T follicular helper cell (primary cell): Measurements from ENCODE around the gene CROCC.
"Not testable (repeated sequence)": the region's sequence is repeated elsewhere in the genome, so short reads cannot be mapped to it uniquely, and the experiment has no call there.

Experiments
- DNase-seq: peaks from one replicate; pipeline ENCODE4 v3.0.0-alpha.2; 2020; ENCODE audit warnings: low read depth
- total RNA-seq, 2 experiments: gene quantifications; one replicate each; lab custom pipeline; 2026; lab: John Stamatoyannopoulos, UW

CROCC gene, protein sequence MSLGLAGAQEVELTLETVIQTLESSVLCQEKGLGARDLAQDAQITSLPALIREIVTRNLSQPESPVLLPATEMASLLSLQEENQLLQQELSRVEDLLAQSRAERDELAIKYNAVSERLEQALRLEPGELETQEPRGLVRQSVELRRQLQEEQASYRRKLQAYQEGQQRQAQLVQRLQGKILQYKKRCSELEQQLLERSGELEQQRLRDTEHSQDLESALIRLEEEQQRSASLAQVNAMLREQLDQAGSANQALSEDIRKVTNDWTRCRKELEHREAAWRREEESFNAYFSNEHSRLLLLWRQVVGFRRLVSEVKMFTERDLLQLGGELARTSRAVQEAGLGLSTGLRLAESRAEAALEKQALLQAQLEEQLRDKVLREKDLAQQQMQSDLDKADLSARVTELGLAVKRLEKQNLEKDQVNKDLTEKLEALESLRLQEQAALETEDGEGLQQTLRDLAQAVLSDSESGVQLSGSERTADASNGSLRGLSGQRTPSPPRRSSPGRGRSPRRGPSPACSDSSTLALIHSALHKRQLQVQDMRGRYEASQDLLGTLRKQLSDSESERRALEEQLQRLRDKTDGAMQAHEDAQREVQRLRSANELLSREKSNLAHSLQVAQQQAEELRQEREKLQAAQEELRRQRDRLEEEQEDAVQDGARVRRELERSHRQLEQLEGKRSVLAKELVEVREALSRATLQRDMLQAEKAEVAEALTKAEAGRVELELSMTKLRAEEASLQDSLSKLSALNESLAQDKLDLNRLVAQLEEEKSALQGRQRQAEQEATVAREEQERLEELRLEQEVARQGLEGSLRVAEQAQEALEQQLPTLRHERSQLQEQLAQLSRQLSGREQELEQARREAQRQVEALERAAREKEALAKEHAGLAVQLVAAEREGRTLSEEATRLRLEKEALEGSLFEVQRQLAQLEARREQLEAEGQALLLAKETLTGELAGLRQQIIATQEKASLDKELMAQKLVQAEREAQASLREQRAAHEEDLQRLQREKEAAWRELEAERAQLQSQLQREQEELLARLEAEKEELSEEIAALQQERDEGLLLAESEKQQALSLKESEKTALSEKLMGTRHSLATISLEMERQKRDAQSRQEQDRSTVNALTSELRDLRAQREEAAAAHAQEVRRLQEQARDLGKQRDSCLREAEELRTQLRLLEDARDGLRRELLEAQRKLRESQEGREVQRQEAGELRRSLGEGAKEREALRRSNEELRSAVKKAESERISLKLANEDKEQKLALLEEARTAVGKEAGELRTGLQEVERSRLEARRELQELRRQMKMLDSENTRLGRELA (N-terminal part only)
- 27.5 to 113 reads per million in 2 experiments for total RNA-seq

DNA sequence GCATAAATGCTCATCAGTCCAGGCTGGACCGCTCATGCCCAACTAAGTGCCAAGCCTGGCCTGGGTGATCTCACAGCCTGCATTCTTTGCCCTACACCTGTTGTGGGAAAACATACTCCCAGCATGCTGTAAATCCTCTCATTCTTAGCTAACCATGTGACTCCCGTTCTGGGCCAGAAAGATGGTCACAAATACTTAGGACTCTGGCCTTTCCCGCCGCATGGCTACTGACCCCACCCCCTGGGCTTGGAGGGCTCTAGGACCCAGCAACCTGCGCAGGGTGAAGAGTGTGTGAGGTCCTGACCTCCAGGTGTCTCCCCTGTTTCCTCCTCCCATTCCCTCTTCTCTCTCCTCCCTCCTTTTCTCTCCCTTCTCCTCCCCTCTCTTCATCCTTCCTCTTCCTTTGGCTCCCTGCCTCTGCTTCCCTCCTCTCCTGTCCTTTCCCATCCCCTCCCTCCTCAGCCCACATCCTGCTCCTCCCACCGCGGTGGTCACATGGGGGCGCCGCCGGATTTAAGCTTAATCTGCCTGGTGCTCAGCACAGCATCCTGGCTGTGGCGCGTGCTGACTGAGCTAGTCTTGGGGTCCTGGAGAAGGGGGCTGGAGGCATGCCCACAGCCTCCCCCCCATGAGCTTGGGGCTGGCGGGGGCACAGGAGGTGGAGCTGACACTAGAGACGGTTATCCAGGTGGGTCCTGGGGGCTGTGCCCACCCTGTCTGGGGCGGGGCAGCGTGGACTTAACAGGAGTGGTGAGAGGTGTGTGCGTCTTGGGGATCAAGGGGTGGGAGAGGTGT lies at the start of gene CROCC:
TSS of gene CROCC (plus strand) at position 541 of the 795 bp plus-strand sequence. CDS start at position 629, 88 bp downstream.
- no peak for DNase-seq

DNA sequence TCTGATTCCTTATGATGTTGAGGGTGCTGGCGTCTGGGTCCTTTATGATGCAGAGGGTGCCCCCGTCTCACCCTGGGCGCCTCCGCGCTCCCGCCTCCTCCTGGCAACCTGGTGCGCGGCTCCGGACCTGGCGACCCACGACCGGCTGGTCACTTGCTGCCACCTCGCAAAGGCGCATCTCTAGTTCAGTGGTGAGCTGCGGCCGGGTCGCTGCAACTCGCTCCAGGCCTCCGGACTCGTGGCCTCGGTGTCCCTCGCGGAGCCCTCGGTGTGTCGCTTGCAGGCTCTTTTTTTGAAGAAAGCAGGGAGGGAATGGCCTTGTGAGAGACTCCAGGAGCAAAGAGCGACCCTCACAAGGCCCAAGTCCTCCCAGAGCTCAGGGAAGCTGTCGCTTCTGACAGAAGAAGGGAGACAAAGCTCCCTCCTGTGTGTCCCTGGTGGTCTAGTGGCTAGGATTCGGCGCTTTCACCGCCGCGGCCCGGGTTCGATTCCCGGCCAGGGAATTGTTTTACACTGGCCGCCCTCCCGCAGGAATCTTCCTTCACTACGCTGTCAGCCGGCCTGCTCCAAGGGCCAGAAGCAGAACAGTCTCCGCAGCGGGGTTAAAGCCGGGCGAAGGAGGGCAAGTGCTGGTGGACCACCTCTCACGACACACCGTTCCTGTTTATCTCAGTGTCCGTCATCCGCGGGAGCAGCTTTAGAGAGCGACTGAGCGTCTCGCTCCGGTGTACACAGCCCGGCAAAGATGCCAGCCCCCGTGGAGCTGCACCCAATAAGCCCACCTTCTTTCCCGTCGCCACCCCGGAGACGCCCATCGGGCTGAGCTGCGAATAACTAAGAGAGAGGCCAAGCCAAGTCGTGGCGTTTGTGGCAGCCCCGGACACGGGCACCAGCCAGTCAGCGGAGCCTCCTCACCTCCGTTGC lies 49.3 kb upstream of the CROCC start:
- DNase-seq = not testable (repeated sequence)

DNA sequence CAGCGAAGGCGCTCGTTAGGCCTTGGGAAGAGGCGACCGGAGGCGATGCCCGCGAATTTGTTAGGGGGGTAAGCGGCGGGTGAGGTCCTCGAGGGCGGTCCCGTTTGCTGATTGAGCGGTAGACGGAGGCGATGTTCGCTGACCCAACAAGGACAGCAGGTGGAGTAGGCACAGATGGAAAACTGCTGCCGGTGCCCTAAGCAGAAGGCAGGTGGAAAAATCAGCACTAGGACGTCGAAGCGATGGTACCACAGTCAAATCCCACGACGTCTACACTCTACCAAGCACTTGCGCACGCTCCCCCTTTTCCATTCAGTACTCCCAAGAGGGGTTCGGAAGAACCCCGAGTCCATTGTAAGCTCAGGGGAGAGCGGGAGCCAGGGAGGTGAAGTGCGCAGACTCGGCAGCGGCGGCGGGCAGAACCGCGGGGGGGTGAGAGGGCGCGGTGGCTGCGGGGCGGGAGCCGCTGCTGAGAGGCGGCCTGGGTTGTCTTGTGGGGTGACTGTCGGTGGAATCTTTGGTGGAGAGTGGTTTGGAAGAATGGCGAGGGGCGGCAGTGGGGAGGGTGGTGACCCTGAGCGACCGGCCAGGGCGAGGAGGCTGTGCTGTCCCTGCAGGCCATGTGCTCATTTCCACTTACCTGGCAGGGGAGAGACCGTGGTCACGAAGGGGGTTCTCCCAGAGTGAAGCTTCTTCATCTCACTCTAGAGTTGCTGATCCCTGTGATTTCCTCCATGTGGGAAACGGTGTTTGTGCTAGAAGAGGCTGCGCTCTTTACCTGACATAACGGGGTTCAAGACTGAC lies 48.5 kb upstream of the CROCC start:
- peak; percentile 46 for DNase-seq

DNA sequence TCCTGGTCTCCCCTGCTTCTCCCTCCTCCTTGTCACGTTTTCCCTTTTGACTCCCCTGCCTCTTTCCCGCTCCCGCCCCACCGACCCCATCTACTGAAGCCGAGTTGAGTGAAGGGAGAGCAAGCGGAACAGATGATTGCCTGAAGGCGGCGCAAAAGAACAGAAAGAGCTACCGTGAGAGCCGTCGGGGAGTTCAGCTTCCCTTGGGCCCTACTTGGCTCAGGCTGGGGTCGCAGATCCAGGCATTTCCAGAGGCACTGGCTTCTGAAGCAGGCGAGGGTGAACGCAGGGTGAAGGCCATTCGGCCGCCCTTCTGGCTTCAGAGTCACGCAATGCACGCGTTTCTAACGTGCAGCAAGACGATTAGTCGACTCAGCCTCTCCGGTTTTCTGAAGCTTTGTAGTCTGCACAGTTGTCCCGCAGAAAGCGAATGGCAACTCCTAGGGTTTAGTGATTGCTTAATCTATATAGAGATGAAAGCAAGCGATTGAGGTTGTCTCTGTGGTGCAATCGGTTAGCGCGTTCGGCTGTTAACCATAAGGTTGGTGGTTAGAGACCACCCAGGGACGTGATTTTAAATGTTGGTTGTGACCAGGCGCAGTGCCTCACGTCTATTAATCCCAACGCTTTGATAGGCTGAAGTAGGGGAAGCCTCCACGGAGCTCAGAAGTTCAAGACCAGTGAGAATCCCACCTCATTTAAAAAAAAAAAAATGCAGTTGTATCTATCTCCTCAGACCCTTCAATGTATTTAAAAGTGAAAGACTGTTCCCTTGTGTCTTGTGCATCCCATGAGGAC lies 46.6 kb upstream of the CROCC start:
- not testable (repeated sequence) for DNase-seq

DNA sequence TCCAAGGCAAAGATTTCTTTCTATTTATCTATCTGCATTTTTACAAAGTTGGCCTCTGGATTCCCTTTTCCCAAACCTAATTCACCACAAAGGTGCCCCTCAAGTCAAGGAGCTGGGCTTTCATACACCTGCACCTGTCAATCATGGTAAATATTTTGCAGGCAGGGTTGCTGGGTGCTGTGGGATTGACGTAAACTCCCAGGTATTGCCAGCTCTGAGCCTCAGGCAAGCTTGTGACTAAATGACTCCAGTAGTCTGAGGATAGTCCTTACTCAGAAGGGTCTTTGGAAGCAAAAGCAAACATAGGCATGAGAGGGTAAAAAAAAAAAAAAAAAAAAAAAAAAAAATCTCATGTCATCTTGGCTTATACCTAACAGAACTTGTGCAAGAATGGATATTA lies 40.0 kb upstream of the CROCC start:
- not testable (repeated sequence) for DNase-seq

DNA sequence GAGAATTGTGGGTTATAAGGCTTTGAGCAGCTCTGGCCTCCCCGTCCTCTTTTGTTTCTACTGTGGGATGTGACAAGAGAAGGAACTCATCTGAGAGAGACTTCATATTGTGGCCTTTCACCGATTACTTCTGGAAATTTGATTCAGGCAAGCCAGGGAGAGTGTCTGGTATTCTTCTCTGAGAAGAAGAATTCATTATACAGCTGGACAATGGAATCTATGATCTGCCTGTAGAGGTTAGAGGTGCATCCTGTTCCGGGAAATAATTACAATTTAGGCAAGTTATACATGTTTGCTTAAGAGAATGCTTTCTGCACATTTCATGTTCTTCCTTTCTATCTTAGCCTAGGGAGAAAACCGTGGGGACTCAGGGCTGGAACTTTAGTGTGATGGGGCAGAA lies 38.7 kb upstream of the CROCC start:
- no peak for DNase-seq

DNA sequence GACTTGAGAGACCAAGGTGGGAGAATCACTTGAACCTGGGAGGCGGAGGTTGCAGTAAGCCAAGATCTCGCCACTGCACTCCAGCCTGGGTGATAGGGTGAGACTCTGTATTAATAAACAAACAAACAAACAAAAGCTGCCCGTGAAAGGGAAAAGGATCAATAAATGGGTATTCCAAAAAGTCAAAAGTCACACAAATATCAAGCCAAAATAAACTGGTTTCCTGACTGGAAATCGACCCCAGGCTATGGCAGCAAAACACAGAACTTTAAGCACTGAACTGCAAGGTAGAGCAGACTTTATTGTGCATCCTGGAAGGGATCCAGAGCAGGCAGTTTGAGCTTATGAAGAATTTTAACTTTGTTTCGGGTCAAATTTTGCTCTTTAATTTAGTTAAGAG lies 37.2 kb upstream of the CROCC start:
- not testable (repeated sequence) for DNase-seq

DNA sequence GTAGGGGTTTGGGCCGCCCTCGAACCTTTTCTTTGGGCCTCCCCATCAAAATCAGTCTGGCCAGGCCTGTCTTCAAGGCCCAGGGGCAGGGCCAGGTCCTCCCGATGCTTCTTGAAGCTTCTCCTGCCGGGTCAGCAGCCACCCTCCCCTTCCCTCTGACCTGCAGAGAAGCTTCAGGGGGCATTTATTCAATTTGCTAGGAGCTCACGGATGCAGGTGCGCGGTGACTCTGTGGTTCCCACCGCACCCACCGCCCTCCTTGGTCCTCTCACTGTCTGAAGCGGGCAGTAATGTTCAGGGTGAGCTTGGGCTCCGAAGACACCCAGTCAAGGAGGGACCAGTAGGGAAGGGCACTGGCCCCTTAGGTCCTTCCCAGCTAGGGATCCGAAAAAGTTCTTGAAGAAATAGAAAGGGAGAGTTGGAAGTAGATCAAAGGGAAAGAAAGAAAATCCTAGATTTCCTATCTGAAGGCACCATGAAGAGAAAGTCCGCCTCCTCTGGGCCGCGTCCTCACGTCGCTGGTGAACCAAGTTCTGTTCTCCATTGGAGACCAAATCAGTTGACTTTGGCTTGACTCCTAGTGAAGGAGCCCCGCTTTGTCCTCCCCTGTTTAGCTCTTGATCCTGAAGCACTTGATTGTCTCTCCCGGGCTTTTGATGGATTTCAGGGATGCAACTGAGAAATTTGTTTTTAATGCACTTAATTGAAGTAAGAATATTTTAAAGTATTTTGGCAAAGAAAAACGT lies 34.7 kb upstream of the CROCC start:
- DNase-seq = no peak

DNA sequence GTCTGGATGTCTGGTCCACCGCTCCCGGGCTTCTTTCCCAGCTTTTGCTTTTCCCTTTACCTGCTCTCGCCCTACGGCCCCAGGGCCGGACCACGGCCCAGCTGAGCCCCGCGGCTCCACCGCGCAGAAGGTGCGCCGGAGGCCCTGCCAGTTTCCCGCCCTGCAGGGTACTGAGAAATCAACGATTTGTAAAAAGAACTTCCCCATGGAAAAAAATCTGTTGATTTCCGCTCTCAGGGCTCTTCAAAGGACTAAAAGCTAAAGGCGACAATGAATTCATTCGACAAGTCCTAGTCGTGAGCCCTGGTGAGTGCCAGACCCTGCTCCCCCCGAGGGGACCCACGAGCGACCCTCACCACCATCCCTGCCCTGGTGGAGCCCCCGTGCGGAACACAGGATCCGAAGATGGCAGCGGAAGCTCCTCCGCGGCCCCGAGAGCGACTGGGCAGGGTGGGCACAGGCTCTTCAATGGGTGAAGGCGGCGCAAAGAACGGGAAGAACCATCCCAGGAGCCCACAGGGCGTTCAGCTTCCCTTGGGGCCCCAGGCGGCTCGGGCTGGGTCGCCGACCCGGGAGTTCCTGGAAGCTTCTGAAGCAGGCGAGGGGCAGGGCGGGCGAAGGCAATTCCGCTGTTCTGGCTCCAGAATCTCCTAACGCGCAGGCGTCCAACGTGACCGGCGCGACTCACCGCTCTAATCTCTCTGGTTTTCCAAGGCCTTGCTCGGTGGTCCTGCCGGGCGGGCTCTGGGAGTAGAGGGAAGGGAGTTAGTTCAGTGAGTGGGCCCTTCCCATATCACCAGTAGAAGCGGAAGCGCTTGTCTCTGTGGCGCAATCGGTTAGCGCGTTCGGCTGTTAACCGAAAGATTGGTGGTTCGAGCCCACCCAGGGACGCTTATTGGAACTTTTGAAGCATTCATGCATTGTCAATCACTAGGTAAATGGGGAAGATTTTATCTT lies 32.6 kb upstream of the CROCC start:
- peak; percentile 32 for DNase-seq

DNA sequence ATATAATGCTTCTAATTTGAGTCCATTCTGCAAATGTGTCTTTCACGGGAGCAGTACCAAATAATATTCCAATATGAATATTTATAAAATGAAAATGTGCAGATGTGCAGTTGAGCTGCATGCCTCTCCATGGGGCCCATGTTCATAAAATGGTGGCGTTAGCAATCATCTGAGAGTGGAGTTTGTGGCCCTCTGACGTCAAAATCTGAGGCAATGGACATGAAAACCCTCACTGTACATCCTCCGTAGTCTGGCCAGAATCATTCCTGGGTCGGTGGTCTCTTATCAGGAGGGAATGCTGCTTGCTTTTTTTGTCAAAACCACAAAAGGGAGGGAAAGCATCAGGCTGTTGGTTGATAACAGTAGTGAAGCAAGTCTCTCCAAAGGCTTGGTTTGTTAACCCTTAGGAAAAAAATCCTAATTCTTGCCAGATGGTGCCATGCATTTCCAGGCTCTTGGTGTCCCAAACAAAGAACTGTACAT lies 31.2 kb upstream of the CROCC start:
- DNase-seq = not testable (repeated sequence)

DNA sequence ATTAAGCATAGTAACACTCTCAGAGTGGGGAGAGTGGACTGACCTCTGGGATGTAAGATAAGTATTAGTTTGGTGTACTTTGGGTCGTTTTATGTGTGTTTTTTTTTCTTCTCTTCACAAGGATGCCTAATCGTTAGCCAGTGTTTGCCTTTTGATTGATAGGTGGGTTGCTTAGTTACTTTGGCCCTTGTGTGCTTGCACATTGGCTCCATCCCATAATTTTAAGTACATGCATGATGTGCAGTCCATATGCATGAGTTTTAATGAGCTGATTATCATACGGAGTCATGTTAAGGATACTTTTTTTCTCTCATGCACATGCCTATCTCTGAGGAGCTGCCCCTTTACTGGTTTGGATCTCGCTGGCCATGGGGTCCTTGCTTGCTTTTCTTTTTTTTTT lies 30.7 kb upstream of the CROCC start:
- not testable (repeated sequence) for DNase-seq

DNA sequence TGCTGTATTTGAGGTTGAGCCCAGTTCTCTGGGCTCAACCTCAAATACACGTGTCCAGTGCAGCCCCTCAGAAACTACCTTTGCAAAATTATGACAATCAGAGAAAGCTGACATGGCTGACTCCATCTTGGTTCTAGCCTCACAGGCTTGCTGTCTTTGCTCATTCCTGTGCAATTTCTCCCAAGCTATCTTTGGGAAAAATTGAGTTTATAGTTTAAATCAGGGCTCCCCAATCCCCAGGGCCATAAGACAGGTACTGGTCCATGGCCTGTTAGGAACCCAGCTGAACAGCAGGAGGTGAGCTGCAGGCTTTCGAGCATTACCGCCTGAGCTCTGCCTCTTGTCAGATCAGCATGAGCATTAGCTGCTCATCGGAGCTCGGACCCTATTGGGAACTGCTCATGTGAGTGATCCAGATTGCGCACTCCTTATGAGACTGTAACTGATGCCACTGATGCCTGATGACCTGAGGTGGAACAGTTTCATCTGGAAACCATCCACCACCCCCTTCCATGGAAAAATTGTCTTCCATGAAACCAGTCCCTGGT lies 28.7 kb upstream of the CROCC start:
- not testable (repeated sequence) for DNase-seq

DNA sequence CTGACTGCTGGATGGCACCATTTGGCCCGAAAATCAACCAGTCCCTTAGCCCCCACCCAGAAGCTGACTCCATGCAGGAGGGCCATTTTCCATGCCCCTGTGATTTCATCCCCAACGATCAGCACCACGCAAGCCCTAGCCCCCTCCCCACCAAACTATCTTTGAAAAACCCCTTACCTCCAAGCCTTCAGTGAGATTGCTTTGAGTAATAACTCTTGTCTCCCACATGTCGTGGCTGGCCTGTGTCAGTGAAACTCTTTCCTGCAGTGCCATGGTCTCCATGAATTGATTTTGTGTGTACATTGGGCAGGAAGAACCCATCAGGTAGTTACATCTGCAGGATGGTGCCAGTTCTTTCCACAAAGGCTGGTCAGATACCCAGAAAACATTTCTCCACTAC lies 27.9 kb upstream of the CROCC start:
- DNase-seq = not testable (repeated sequence)

DNA sequence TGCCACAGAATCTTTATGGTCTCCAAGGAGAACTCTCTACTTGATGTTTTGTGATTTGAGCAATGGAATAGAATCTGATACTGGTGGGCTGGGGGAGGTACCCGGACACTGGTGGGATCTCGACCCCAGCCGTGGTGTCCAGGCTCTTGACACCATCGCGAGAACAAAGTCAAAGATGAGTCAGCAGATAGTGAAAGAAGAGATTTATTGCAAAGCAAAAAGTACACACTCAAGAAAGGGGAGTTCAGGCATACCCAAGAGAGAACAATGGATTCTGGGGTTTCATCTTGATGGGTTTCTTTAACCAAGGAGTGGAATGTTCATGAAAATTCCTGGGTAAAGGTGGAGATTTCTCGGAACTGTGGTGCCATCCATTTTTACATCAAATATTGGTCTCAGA lies 27.4 kb upstream of the CROCC start:
- not testable (repeated sequence) for DNase-seq

DNA sequence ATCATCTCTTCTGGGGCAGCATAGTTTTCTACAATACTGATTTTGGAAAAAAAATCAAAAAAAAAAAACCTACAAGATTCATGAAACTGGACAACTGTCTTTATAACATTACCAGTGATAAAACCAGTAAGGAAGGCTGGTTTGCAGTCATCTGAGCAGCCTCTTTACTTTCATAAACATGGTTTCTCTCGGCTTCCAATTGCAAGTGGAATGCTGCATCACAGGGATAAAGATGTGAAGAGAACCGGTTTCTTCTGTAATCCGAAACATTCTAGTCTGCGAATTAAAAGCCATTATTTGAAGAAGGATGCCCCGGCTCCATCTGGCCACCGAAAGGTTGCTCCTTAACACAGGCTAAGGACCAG lies 26.5 kb upstream of the CROCC start:
- DNase-seq = not testable (repeated sequence)
